ENCODE results near the gene PHTF2.

The PHTF2 gene

DNA sequence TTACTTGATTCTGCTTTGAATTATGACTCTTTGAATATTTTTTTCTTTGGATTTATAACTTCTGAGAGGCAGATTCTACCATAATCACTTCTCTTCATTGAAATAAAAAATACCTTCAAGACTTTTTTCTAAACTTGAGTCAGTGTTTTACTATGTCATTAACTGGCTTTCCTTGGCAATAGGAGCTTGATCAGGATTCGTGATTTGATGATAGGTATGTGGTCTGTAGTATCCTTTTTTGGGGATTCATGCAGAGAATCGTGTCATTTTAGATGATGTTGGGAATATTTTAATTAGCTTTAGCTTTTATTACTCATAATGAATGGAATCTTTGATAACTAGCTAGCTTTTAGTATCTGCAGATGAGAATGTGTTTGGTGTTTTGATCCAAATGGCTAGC, 83.3 kb downstream of the PHTF2 start:
- H3K4me3 ChIP-seq (ENCODE audit: low read depth, low read length), result no peak overlapping the region
- TF ChIP-seq, protein P1, sequence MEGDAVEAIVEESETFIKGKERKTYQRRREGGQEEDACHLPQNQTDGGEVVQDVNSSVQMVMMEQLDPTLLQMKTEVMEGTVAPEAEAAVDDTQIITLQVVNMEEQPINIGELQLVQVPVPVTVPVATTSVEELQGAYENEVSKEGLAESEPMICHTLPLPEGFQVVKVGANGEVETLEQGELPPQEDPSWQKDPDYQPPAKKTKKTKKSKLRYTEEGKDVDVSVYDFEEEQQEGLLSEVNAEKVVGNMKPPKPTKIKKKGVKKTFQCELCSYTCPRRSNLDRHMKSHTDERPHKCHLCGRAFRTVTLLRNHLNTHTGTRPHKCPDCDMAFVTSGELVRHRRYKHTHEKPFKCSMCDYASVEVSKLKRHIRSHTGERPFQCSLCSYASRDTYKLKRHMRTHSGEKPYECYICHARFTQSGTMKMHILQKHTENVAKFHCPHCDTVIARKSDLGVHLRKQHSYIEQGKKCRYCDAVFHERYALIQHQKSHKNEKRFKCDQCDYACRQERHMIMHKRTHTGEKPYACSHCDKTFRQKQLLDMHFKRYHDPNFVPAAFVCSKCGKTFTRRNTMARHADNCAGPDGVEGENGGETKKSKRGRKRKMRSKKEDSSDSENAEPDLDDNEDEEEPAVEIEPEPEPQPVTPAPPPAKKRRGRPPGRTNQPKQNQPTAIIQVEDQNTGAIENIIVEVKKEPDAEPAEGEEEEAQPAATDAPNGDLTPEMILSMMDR (conservative IDR thresholded peaks at IDR 0.05; ENCODE audit: low read depth, low read length), result no peak
- no peak for DNase-seq (ENCODE audit: low read depth)

DNA sequence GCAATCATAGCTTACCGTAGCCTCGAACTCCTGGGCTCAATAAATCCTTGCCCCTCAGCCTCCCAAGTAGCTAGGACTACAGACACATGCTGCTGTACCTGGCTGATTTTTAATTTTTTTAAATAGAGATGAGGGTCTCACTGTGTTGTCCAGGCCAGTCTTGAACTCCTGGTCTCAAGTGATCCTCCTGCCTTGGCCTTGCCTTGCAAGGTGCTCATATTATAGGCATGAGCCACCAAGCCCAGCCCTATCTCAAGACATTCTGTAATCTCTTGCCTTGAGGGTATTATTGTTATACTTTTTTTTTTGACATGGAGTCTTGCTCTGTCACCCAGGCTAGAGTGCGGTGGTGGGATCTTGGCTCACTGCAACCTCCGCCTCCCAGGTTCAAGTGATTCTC, 86.6 kb downstream of the PHTF2 start:
- DNase-seq (ENCODE audit: low read depth), result no peak
- TF ChIP-seq, protein P1 (conservative IDR thresholded peaks at IDR 0.05; ENCODE audit: low read depth, low read length), result no peak

DNA sequence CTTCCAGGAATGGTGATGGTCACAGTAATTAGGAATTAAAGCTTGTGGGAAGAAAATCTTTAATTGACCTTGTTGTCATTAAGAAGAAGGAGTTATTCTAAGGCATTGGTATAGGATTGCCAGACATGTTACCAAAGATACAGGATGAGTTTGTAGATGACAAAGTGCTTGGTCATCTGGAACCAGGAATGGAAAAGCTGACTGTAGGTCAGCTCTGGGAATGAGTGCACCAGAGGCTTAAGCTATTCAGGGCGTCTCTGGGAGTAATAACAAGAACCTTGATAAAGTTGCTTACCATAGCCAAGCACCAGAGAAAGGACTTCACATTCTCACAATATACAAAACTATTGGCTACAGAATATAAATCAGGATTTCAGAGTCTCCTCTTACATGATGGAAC, 89.0 kb downstream of the PHTF2 start:
- peak; percentile 69 for DNase-seq (ENCODE audit: low read depth)
- TF ChIP-seq, protein P1 (conservative IDR thresholded peaks at IDR 0.05; ENCODE audit: low read depth, low read length), result no peak
- no peak overlapping the region for H3K4me3 ChIP-seq (ENCODE audit: low read depth, low read length)

More for the DNA sequence above, 86.6 kb downstream of the PHTF2 start:
- no peak overlapping the region for H3K4me3 ChIP-seq (ENCODE audit: low read depth, low read length)

DNA sequence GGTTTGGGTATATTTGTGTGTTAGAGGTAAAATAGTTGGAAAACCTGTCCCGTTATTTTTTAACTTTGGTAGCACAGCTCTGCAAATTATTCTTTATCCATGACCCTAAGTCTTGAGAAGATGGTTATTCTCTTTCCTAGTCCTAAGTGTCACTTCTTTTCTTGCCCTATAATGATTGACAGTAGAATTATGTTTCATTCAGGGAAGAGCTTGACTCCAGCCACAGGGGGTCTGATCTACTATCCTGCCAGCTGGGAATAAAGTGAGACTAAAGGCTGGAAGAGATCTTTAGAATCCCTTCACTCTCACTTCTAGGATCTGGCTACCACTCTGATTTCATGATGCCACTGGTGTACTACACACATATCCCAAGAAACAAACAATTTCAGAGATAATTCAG, 90.4 kb downstream of the PHTF2 start:
- TF ChIP-seq, protein P1 (conservative IDR thresholded peaks at IDR 0.05; ENCODE audit: low read depth, low read length), result no peak
- no peak overlapping the region for H3K4me3 ChIP-seq (ENCODE audit: low read depth, low read length)
- DNase-seq (ENCODE audit: low read depth), result no peak

DNA sequence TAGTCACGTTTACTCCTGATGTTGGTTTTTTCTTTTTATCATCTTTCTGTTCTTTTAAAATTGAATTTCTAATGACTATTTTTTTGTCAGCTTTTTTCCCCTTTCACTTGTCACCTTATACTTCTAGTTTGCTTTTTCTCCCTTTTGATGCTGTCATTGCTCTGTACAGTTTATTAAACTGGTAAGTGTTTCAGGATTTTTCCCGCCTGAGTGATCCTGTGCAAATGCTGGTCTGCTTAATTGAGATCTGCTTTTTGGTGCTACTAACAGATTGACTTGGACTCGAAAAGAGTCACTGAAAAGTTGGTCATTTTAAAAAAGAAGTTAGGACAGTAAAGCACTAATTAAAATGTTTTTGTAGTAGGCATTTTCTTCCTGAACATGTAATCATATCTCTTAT, 95.2 kb downstream of the PHTF2 start:
- TF ChIP-seq, protein P1 (conservative IDR thresholded peaks at IDR 0.05; ENCODE audit: low read depth, low read length), result no peak
- DNase-seq (ENCODE audit: low read depth), result no peak
- H3K4me3 ChIP-seq (ENCODE audit: low read depth, low read length), result no peak overlapping the region

DNA sequence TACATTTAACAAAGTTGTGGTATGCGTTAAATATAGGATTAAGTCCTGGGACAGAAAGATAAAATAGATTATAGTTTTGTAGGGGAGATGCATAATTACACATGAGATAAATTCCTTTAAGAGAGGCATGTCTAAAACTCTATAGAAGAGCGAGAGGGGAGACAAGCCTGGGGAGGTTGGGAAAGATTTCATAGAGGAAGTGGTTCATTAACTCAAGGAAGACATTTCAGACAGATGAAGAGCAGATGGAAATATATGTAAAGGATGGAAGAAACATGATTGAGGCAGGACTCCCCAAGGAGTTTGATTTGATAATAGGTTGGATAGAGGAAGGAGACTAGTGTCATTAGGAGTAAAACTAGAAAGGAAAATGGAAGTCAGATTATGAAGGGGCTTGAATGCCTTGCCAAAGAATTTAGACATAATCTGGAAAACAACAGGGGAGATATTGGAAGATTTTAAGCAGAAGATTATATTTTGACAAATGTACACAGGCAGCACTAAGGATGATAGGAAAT, 96.1 kb downstream of the PHTF2 start:
- TF ChIP-seq, protein P1 (conservative IDR thresholded peaks at IDR 0.05; ENCODE audit: low read depth, low read length), result no peak

DNA sequence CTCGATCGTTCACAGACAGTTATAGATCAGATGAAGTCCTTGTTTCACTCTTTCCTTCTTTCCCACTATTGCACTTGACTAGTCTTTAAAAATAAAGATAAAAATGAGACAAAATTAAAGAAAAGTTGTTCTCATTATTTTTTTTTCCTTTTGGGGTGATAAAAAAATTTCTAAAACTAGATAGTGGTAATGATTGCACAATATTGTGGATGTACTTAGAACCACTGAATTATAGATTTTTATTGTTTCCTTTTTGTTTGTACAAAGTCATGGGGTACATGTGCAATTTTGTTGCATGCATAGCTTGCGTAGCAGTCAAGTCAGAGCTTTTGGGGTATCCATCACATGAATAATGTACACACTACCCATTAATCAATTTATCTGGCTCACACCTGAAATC, 97.3 kb downstream of the PHTF2 start:
- TF ChIP-seq, protein P1 (conservative IDR thresholded peaks at IDR 0.05; ENCODE audit: low read depth, low read length), result no peak
- DNase-seq (ENCODE audit: low read depth), result no peak
- no peak overlapping the region for H3K4me3 ChIP-seq (ENCODE audit: low read depth, low read length)

More for the DNA sequence above, 96.1 kb downstream of the PHTF2 start:
- no peak for DNase-seq (ENCODE audit: low read depth)
- H3K4me3 ChIP-seq (ENCODE audit: low read depth, low read length), result no peak overlapping the region

All from choroid plexus epithelial cell (primary cell).